Dedifferentiated amniotic fluid mesenchymal stem cell (primary cell): ENCODE data around the gene SCAMP3.
A peak's percentile ranks its signal among the peaks of the same experiment; 100 is the strongest.
"Not testable (repeated sequence)": the region's sequence is repeated elsewhere in the genome, so short reads cannot be mapped to it uniquely, and the experiment has no call there.

Source experiments
- DNase-seq: peaks from one replicate; pipeline ENCODE4 v3.0.0-alpha.2; 2016; ENCODE audit errors: extremely low spot score

The SCAMP3 gene

GRCh38 chr1:155261852-155262673, at the start of gene SCAMP3:
Gene SCAMP3 (minus strand): TSS chr1:155262360. CDS start chr1:155262151, 209 bp downstream.
- DNase-seq: peak; percentile 99

DNA sequence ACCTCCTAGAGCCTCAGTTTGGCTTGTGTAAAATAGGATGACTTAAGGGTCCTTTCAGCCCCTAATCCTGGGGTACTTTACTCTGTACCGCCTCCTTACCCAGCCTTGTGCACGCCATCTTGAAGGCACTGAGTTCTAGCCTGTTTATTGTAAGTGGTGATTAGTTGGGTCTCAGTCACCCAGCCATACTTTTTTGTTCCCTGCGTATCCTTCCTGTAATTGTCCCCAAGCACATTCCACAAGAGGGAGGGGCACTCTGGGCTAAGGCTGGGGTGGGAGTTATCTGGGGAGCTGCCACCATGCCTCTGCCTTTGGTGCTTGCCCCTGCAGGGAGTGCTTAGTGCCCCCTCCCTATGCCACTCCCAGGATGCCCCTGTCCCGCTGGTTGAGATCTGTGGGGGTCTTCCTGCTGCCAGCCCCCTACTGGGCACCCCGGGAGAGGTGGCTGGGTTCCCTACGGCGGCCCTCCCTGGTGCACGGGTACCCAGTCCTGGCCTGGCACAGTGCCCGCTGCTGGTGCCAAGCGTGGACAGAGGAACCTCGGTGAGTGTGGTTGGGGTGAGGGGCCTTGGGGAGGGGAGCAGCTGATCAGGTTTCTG, 47.4 kb upstream of the SCAMP3 start:
- DNase-seq: no peak

- DNase-seq: peak; percentile 99
Measured at GRCh38 chr1:155308493-155309422, 46.6 kb upstream of the SCAMP3 start, which contains the start of gene FDPS. Gene FDPS (plus strand): TSS chr1:155308866. CDS start chr1:155309790, 924 bp downstream.

DNA sequence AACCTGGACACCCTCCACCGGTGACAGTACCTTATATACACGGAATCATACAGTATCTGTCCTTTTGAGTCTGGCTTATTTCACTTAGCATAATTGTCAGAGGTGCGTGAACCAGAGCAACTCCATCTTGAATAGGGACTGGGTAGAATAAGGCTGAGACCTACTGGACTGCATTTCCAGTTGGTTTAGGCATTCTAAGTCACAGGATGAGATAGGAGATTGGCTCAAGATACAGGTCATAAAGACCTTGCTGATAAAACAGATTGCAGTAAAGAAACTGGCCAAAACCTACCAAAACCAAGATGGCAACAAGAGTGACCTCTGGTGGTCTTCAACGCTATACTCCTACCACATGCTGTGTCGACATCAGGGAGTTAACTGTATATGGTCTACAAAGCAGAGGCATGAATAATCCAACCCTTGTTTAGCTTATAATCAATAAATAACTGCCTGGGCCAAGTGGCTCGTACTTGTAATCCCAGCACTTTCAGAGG, 45.1 kb upstream of the SCAMP3 start:
- DNase-seq: no peak

DNA sequence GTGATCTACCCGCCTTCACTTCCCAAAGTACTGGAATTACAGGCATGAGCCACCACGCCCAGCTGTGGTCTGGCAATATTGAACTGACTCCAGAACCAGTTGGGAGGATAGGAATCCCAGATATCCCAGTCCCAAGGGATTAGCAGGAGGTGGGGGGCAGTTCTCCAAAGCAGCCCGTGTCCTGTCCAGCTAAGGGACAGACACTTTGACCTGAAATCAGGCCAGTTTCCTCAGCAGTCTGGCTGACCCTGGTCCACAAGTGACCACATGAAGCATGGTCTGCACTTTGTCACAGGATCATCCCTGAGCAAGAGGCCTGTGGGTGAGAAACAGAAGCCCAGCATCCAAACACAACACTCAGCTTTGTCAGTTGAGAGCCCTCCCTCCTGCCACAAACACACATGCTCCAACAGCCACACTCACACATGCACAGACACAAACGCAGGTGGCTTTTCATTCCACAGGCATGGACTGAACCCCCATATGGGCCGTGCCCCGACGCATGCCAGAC, 43.8 kb upstream of the SCAMP3 start:
- no peak for DNase-seq

DNA sequence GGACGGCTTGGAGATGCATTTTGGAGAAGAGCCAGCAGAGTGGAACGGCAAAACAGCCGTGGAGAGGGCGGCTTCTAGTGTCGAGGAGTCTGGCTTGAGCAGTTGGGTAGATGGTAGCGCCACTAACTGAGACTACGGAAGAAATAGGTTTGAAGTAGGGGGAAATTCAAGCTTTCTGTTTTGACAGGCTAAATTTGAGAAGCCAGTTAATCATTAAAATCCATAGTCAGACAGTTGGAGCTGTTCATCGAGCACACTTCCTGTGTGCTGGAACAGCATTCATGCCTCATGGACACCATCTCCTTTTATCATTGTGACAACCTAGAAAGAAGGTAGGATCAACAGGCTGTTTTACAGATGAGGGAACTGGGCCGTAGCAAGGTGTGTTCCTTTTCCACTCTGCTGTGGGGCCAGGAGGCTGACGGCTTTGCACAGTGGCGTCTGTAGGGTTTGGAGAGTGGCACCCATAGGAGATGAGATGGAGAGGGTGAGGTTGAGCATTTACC, 42.5 kb upstream of the SCAMP3 start:
- no peak for DNase-seq

DNA sequence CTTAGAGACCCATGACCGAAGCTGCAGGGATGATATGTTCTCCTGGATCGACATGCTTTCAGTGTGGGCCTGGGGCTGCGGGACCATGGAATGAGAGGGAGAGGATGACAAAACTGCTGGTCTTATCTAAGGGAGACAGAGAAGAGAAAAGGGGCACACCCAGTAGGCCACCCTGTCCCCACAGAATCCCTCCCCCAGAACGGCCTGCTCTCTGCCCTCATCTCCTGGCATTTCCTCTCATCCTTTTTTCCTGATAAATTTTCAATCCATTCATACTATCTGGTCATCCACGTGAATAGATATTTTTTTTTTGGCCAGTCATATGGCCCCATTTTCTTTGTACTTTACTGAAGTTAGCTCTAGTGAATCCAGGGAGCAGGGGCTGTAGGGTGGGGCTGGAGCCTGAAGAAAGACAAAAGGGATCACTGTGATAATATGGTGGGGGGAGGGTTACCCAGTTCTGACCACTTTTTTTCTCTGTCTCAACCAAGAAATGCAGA, 39.2 kb upstream of the SCAMP3 start, which contains the start of gene PKLR:
Gene PKLR (minus strand): TSS at position 97 of the 500 bp plus-strand sequence. CDS start 43 bp downstream, at position 54.
- no peak for DNase-seq

DNA sequence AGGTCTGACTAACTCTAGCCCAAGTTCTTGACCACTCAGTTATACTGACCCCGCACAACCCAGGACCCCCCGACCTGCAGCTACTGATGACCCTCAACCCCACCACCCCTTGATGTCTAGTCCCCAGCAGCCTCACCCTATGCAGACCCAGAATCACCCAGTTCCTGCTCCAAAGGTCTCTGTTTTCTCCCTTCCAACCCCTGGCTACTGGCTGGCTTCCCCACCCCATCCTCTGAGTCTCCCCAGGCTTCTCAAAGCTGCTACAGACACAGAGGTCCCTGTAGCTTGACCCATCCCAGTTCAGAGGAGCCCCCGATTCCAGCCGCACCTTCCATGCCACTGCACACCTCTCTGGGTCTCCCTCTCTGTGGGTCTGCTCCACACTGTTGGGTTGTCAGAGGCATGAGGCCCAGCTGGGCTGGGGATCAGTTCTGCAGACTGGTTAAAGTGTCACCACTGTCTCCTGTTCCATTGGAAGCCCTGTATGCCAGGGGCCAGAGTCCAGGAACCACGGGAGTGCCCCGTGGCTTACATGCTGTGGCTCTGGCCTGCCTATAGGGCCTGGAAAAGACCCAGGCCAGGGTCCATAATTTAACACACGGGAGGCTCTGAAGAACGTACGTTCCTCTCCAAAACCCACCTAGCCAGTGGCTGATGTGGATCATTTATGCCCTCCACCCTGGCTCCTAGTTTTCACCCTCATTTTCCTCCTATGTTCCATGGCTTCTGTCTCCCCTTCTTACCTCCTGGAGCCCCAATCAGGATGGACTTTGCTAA, 38.6 kb upstream of the SCAMP3 start:
- no peak for DNase-seq

DNA sequence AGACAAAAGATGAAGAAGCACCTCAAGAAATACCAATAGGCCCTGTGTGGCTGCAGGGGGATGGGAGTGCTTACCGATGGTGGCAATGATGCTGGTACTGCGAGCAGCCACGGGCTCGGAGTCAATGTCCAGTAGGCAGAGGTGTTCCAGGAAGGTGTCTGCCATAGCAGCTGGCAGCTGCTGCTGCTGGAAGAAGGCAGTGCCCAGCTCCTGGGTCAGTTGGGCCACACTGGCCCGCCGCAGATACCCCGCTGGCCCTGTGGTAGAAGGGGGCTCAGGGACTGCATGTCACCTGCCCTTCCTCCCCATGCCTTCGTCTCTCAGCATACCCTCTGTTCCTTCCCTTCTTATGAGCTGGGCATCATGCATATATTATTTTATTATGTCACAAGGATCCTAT, 37.9 kb upstream of the SCAMP3 start:
- DNase-seq: no peak

DNA sequence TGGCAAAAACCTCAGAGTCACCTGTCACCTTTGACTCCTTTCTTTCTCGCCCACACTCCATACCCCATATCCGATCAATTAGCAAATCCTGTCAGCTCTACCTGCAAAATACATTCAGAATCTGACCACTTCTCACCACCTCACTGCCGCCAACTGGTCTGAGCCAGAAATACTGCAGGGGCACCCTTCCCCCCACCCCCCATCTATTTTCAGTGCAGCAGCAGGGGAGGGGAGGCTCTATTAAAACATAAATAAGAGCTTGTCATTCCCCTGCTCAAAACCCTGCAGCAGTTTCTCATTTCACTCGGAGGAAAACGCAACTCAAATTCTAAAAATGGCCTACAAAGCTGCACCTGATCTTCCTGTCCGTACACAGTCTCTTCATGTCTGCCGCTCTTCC, 35.2 kb upstream of the SCAMP3 start:
- DNase-seq: no peak

- DNase-seq: no peak
Measured at GRCh38 chr1:155296661-155297060, 34.5 kb upstream of the SCAMP3 start.

GRCh38 chr1:155295942-155296267, 33.7 kb upstream of the SCAMP3 start:
- DNase-seq: no peak

GRCh38 chr1:155295183-155295941, 33.2 kb upstream of the SCAMP3 start:
- DNase-seq: no peak

GRCh38 chr1:155294520-155295182, 32.5 kb upstream of the SCAMP3 start:
- DNase-seq: no peak

- no peak for DNase-seq
Measured at GRCh38 chr1:155293086-155293749, 31.1 kb upstream of the SCAMP3 start.

DNA sequence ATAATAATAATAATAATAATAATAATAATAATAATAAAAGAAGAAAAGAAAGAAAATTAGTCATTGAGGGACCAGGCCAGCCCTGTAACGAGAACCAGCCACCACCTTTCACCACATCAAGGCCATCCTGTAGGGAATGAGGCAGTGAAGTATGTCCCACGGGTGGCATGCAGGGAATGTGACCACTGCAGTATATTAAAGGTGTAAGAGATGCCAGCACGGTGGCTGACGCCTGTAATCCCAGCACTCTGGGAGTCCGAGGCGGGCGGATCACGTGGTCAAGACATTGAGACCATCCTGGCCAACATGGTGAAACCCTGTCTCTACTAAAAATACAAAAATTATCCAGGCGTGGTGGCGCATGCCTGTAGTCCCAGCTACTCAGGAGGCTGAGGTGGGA, 28.8 kb upstream of the SCAMP3 start:
- DNase-seq: not testable (repeated sequence)

GRCh38 chr1:155287987-155288543, 25.9 kb upstream of the SCAMP3 start:
- no peak for DNase-seq

GRCh38 chr1:155286544-155286943, 24.4 kb upstream of the SCAMP3 start:
- no peak for DNase-seq
